DMS153 treated with DMSO at 0.1 percent for 48 hours (cell line): ENCODE measurements around the gene PRM2.

Experiments
- DNase-seq: peaks from one replicate; lab custom pipeline; 2025; ENCODE audit not compliant: unreplicated experiment; lab: John Stamatoyannopoulos, UW

The PRM2 gene

GRCh38 chr16:11250786-11251524 lies 25.3 kb downstream of the PRM2 start:
- DNase-seq: no peak

GRCh38 chr16:11250091-11250785 lies 26.0 kb downstream of the PRM2 start:
- peak; percentile 39 for DNase-seq

- no peak for DNase-seq
Observed at GRCh38 chr16:11249233-11250061, 26.8 kb downstream of the PRM2 start.

- DNase-seq: no peak
Observed at GRCh38 chr16:11248133-11248532, 28.1 kb downstream of the PRM2 start.

- no peak for DNase-seq
Observed at GRCh38 chr16:11245988-11246387, 30.3 kb downstream of the PRM2 start.

- no peak for DNase-seq
Observed at GRCh38 chr16:11245222-11245737, 31.0 kb downstream of the PRM2 start.

GRCh38 chr16:11242658-11243057 lies 33.6 kb downstream of the PRM2 start:
- no peak for DNase-seq

GRCh38 chr16:11241480-11242204 lies 34.6 kb downstream of the PRM2 start:
- no peak for DNase-seq

GRCh38 chr16:11240636-11241473 lies 35.4 kb downstream of the PRM2 start:
- DNase-seq: no peak

- no peak for DNase-seq
Observed at GRCh38 chr16:11239644-11240632, 36.3 kb downstream of the PRM2 start.

GRCh38 chr16:11238272-11239202 lies 37.7 kb downstream of the PRM2 start:
- DNase-seq: no peak

GRCh38 chr16:11236461-11237254 lies 39.6 kb downstream of the PRM2 start:
- no peak for DNase-seq

GRCh38 chr16:11235703-11235991 lies 40.6 kb downstream of the PRM2 start:
- DNase-seq: no peak

- DNase-seq: no peak
Observed at GRCh38 chr16:11234884-11235702, 41.2 kb downstream of the PRM2 start.

- DNase-seq: no peak
Observed at GRCh38 chr16:11233727-11234376, 42.4 kb downstream of the PRM2 start.
